Ovary (tissue), 9 donors: ENCODE results near the gene ZIC5. TPM values are rescaled to one million over a fixed set of nuclear protein-coding genes. Genes with fewer than 3 reads are reported as not detected.

ENCODE experiments used
- DNase-seq, 5 donors: peaks; one replicate each; pipeline ENCODE4 v3.0.0-alpha.2; 2019 to 2020
- H3K27ac ChIP-seq, 2 donors: fragments of 200-600 bp; one replicate each; pipeline versions ENCODE4 v1.5.1 to v1.8.0; 2019 to 2022
- H3K27me3 ChIP-seq: fragments of 200-600 bp; one replicate; pipeline ENCODE4 v1.8.0; 2022
- H3K36me3 ChIP-seq: fragments of 200-600 bp; sonication (generic); one replicate; pipeline ENCODE4 v1.5.1; 2019
- H3K4me1 ChIP-seq: one replicate; pipeline ENCODE4 v1.8.1; 2013; ENCODE audit warnings: mild to moderate bottlenecking, moderate library complexity; ENCODE audit not compliant: insufficient read depth
- H3K4me3 ChIP-seq: fragments of 200-600 bp; sonication (generic); one replicate; pipeline ENCODE4 v1.5.1; 2017
- H3K9me3 ChIP-seq, 2 donors: fragments of 200-600 bp in 1 of 2; sonication (generic) in 1 of 2; one replicate each; pipeline versions ENCODE4 v1.5.1 to v1.8.1; 2013 to 2019; ENCODE audit warnings: mild to moderate bottlenecking in 1 of 2, moderate library complexity in 1 of 2
- EP300 ChIP-seq: sonication (generic); formaldehyde crosslinking; IDR thresholded peaks from one replicate; pipeline ENCODE4 v1.6.1; 2017; ENCODE audit warnings: antibody characterized with exemption
- POLR2A ChIP-seq: fragments of 450-650 bp; IDR thresholded peaks from one replicate; pipeline ENCODE4 v1.6.1; 2017; ENCODE audit warnings: antibody characterized with exemption, mild to moderate bottlenecking, moderate library complexity
- WGBS, 3 donors: extraction: QIAGEN DNeasy Blood & Tissue Kit in 1 of 3; methylation state at CpG; one replicate each; pipeline versions ENCODE4 v1.1.5 to v1.1.7; 2013 to 2017; 5-methylcytosine and 5-hydroxymethylcytosine counted together
- intact Hi-C, 4 donors: fragments of 100-400 bp; cut with DNase I; formaldehyde crosslinking; loops; one replicate each; pipeline versions ENCODE4 v1.11.0 to v1.15.1; 2022 to 2023
- polyA plus RNA-seq, 2 donors: library from polyadenylated mRNA; stranded (reverse); fragments of 200-250 nt in 1 of 2; fragments of 350-450 nt in 1 of 2; fragmentation: Illumina TruSeq in 1 of 2; extraction: RNeasy Lipid Tissue Mini Kit (QIAGEN cat#74804) in 1 of 2; gene quantifications; one replicate each; pipeline ENCODE4 v1.2.3, GENCODE V29; 2013 to 2014
- total RNA-seq, 7 donors: library from RNA; depleted of rRNA in 2 of 7; stranded (reverse); fragments of >200 nt in 2 of 7; fragmentation: NEBNext Ultra II Directional in 3 of 7; extraction: Animal tissue kit (Norgen Biotek cat#: 25700) in 3 of 7; gene quantifications; one replicate each; pipeline versions ENCODE4 v1.1.0 to v1.2.4, GENCODE V29; 2016 to 2023
- TF ChIP-seq, protein P1 (sequence below), 3 donors: fragments of 450-650 bp in 2 of 3; fragments of 200-600 bp in 1 of 3; IDR thresholded peaks; one replicate each; pipeline versions ENCODE4 v1.5.1 to v1.8.0; 2016 to 2022; ENCODE audit warnings: antibody characterized with exemption in 3 of 3, mild to moderate bottlenecking in 1 of 3
- donor health status: DM: no; HTN: no; CAD: no; lungs with moderate emphysema.
- donor health status: DM: no; HTN: no; CAD: no.
- donor health status: Bipolar disorder and iron deficiency.
- donor health status: DM: yes; HTN: yes; CAD: no.
- donor health status: DM: no; HTN: no; CAD: no.
- donor health status: DM: yes; HTN: yes; CAD: no.

ZIC5 gene
- total and polyA plus RNA-seq, 9 donors: 0.10 to 0.11 TPM; not detected in 7

DNA sequence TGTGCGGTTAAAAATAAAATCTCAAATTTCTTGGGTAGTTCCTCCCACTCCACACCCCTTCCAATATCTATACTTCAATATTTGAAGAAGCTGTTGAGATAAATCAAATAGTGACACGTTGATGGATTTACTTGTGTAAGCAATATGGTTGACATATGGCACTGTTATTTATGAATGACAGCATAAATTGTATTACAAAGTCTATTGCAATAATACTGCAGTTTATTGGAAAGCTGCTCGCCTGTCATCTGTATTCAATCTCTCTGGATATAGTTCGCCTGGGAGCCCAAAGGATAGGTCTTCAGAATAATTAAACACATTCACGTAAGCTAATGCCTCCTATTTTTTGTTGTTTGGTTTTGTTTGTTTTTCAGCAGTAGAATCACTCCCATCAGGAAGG, 5.0 kb upstream of the ZIC5 start:
- 82% methylated on average over 5 of the region's 5 CpGs for WGBS, 3 donors
- intact Hi-C loops: loop anchor here in 1 of 4 donors (5.0 kb wide), 1 partner anchor 256 kb away; no protein-coding TSS in a partner anchor
- Histone ChIP-seq H3K27ac (no peak overlapping the region), H3K27me3 (peaks cover 13% of the 10 kb centered on the region), H3K9me3 (peaks cover 0 to 13% of the 10 kb centered on the region in 2 donors), H3K4me1 (peaks cover 13% of the 10 kb centered on the region), H3K4me3 (no peak overlapping the region), H3K36me3 (no peaks in the 10 kb centered on the region)
- no peak for DNase-seq
- TF ChIP-seq POLR2A (no peak), EP300 (no peak)
- TF ChIP-seq, protein P1, sequence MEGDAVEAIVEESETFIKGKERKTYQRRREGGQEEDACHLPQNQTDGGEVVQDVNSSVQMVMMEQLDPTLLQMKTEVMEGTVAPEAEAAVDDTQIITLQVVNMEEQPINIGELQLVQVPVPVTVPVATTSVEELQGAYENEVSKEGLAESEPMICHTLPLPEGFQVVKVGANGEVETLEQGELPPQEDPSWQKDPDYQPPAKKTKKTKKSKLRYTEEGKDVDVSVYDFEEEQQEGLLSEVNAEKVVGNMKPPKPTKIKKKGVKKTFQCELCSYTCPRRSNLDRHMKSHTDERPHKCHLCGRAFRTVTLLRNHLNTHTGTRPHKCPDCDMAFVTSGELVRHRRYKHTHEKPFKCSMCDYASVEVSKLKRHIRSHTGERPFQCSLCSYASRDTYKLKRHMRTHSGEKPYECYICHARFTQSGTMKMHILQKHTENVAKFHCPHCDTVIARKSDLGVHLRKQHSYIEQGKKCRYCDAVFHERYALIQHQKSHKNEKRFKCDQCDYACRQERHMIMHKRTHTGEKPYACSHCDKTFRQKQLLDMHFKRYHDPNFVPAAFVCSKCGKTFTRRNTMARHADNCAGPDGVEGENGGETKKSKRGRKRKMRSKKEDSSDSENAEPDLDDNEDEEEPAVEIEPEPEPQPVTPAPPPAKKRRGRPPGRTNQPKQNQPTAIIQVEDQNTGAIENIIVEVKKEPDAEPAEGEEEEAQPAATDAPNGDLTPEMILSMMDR (IDR thresholded peaks at IDR 0.05): no peak

- Histone ChIP-seq H3K27me3 (peaks cover 14% of the 10 kb centered on the region), H3K36me3 (no peaks in the 10 kb centered on the region), H3K9me3 (peaks cover 0 to 13% of the 10 kb centered on the region in 2 donors), H3K4me1 (peaks cover 14% of the 10 kb centered on the region), H3K4me3 (no peak overlapping the region), H3K27ac (no peak overlapping the region)
- no peak for DNase-seq
- intact Hi-C loops: loop anchor here in 1 of 4 donors (5.0 kb wide), 1 partner anchor 257 kb away; no protein-coding TSS in a partner anchor
- WGBS, 3 donors: 26 to 34% (median 29%) methylated on average over 18 to 19 of the region's 19 CpGs
- TF ChIP-seq EP300 (no peak), POLR2A (no peak)
- TF ChIP-seq, protein P1 (IDR thresholded peaks at IDR 0.05): no peak
Observed at GRCh38 chr13:99975626-99976025, 4.1 kb upstream of the ZIC5 start.

DNA sequence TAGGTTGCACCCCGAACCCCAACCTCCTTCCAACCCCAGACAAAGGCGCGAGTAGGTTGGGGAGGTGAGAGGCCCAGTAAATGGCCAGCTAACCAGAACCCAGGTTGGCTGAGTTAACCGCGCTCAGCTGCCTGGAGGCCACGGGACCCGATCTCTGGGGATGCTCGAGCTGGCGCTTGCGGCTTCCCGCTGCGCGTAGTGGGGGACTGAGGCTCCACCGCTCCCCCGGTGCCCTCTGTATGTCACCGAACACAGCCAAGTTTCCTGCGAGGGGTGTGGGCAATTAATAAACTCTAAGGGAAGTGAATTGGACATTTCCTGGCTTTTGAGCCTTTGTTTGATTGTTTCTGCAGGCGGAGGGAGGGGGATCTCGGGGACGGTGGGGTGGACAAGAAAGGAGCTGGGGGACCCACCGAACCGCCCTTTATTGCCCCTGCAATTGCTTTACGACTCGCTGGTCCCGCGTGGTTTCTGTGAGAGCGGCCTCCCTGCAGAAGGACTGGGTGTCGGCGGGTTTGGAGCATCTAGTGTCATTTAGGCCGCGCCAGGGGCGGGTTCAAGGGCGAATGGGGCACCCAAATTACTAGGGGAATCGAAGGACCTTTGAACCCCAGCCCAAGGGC, 3.5 kb upstream of the ZIC5 start:
- H3K27ac ChIP-seq: no peak overlapping the region
- no peaks in the 10 kb centered on the region for H3K36me3 ChIP-seq
- H3K4me3 ChIP-seq: no peak overlapping the region
- H3K4me1 ChIP-seq: peaks cover 12% of the 10 kb centered on the region
- H3K9me3 ChIP-seq: peaks cover 0 to 13% of the 10 kb centered on the region in 2 donors
- intact Hi-C loops: loop anchor here in 1 of 4 donors (5.0 kb wide), 1 partner anchor 257 kb away; no protein-coding TSS in a partner anchor
- TF ChIP-seq POLR2A (no peak), EP300 (no peak)
- TF ChIP-seq, protein P1 (IDR thresholded peaks at IDR 0.05): no peak
- H3K27me3 ChIP-seq: peaks cover 14% of the 10 kb centered on the region
- DNase-seq: no peak
- 10 to 11% (median 10%) methylated on average over 32 to 34 of the region's 34 CpGs for WGBS, 3 donors

DNA sequence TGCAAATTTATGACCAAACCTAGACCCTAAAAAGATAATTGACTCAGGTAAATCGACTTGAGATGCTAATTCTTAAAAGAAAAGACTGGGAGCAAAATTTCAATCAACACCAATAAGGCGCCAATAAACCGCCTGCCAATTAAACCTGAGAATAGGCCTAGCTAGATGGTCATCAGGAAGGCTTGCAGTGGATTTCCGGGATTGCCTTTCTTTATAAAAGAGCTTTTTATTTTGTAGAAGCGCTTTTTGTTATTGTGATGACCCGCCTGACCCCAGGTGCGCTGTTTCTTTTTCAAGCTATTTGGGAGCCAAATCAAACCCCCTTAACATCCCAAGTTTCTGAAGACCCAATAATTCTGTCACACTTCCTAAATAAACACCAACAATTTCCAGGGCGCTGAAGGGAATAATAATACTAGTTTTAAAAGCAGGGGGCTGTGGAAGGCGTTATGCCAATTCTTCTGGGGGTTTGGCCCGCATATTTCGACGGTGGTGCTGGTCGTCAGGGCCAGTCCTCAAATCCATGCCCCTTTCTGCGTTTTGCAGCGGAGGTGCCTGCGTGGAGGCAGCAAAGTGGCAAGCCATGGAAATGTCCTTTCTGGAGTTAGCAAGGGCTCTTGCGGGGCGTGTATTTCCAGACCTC, 2.9 kb upstream of the ZIC5 start:
- peaks cover 0 to 13% of the 10 kb centered on the region in 2 donors for H3K9me3 ChIP-seq
- 11 to 20% (median 18%) methylated on average over 18 of the region's 18 CpGs for WGBS, 3 donors
- no peak for DNase-seq

More for the DNA sequence above, 2.9 kb upstream of the ZIC5 start:
- TF ChIP-seq EP300: no peak
- TF ChIP-seq POLR2A: no peak
- TF ChIP-seq, protein P1 (IDR thresholded peaks at IDR 0.05): no peak
- Histone ChIP-seq H3K27ac (no peak overlapping the region), H3K4me1 (peaks cover 6% of the 10 kb centered on the region), H3K4me3 (no peak overlapping the region), H3K36me3 (no peaks in the 10 kb centered on the region), H3K27me3 (peaks cover 14% of the 10 kb centered on the region)
- intact Hi-C loops: no loop called here
